MM.1S (cell line): ENCODE data around the gene P2RY6.

Experiments used
- DNase-seq: peaks from one replicate; pipeline ENCODE4 v3.0.0-alpha.2; 2015
- H2AFZ ChIP-seq: fragments of 300-600 bp; sonication (generic); 2 replicates; pipeline ENCODE4 v1.6.0; 2016; ENCODE audit warnings: antibody characterized with exemption, low read length
- H3F3A ChIP-seq: fragments of 300-600 bp; sonication (generic); 2 replicates; pipeline ENCODE4 v1.6.1; 2016; ENCODE audit warnings: mild to moderate bottlenecking, antibody characterized with exemption, low read length, moderate library complexity, mixed read lengths; ENCODE audit not compliant: insufficient read depth
- H3K27ac ChIP-seq: fragments of 300-600 bp; sonication (generic); 2 replicates; pipeline ENCODE4 v1.5.1; 2016; ENCODE audit warnings: mild to moderate bottlenecking, low read length
- H3K27me3 ChIP-seq: fragments of 300-600 bp; sonication (generic); replicated peaks from 2 replicates; pipeline ENCODE4 v1.6.0; 2016; ENCODE audit warnings: low read length; ENCODE audit not compliant: insufficient read depth
- H3K36me3 ChIP-seq: fragments of 300-600 bp; sonication (generic); replicated peaks from 2 replicates; pipeline ENCODE4 v1.6.1; 2016; ENCODE audit warnings: mild to moderate bottlenecking, low read length, mixed read lengths; ENCODE audit not compliant: insufficient read depth
- H3K4me1 ChIP-seq: fragments of 300-600 bp; sonication (generic); 2 replicates; pipeline ENCODE4 v1.6.1; 2016; ENCODE audit warnings: low read length, mixed read lengths
- H3K4me2 ChIP-seq: fragments of 300-600 bp; sonication (generic); 2 replicates; pipeline ENCODE4 v1.6.0; 2016; ENCODE audit warnings: low read depth, low read length
- H3K4me3 ChIP-seq: fragments of 300-600 bp; sonication (generic); 2 replicates; pipeline ENCODE4 v1.5.1; 2016; ENCODE audit warnings: low read length, mixed read lengths
- H3K79me2 ChIP-seq: fragments of 300-600 bp; sonication (generic); 2 replicates; pipeline ENCODE4 v1.6.1; 2016; ENCODE audit warnings: mixed run types, low read length, mixed read lengths
- H3K9ac ChIP-seq: fragments of 300-600 bp; sonication (generic); 2 replicates; pipeline ENCODE4 v1.6.1; 2016; ENCODE audit warnings: low read length, mixed read lengths
- H3K9me2 ChIP-seq: fragments of 300-600 bp; sonication (generic); replicated peaks from 2 replicates; pipeline ENCODE4 v1.6.1; 2016; ENCODE audit warnings: mild to moderate bottlenecking, low read length, mixed read lengths; ENCODE audit not compliant: insufficient read depth
- H3K9me3 ChIP-seq: fragments of 300-600 bp; sonication (generic); replicated peaks from 2 replicates; pipeline ENCODE4 v1.6.1; 2016; ENCODE audit warnings: mild to moderate bottlenecking, low read length, mixed read lengths; ENCODE audit not compliant: insufficient read depth
- H4K20me1 ChIP-seq: fragments of 300-600 bp; sonication (generic); 2 replicates; pipeline ENCODE4 v1.6.1; 2016; ENCODE audit warnings: mild to moderate bottlenecking, low read length, moderate library complexity, mixed read lengths; ENCODE audit not compliant: insufficient read depth
- CTCF ChIP-seq: fragments of 300-600 bp; sonication (generic); IDR thresholded peaks from 2 replicates; pipeline ENCODE4 v1.5.1; 2016; ENCODE audit warnings: antibody characterized with exemption, low read length, mixed read lengths
- EZH2 ChIP-seq: fragments of 300-600 bp; sonication (generic); optimal IDR thresholded peaks from 2 replicates; pipeline ENCODE3; 2017; ENCODE audit warnings: low read depth, mild to moderate bottlenecking, antibody characterized with exemption, low read length, mixed read lengths
- EZH2phosphoT487 ChIP-seq: fragments of 300-600 bp; sonication (generic); IDR thresholded peaks from 2 replicates; pipeline ENCODE4 v1.6.1; 2018; ENCODE audit warnings: antibody characterized with exemption, low read length

The P2RY6 gene

GRCh38 chr11:73310661-73311393, 38.7 kb downstream of the P2RY6 start:
- H3K27ac ChIP-seq, result no peak overlapping the region
- H3K4me3 ChIP-seq, result no peak overlapping the region
- no peak overlapping the region for H3K4me2 ChIP-seq
- H3K9me2 ChIP-seq, result no peaks in the 10 kb centered on the region
- no peak overlapping the region for H2AFZ ChIP-seq
- no peak for TF ChIP-seq CTCF
- TF ChIP-seq EZH2, result no peak
- no peak for TF ChIP-seq EZH2phosphoT487
- no peak overlapping the region for H3K9ac ChIP-seq
- H3K36me3 ChIP-seq, result no peaks in the 10 kb centered on the region
- no peaks in the 10 kb centered on the region; the same call in 1 of the 2 replicates for H3F3A ChIP-seq
- no peaks in the 10 kb centered on the region for H3K9me3 ChIP-seq
- H3K27me3 ChIP-seq, result peaks cover 6% of the 10 kb centered on the region; the same call in 1 of the 2 replicates
- no peak for DNase-seq
- H4K20me1 ChIP-seq, result no peaks in the 10 kb centered on the region
- H3K4me1 ChIP-seq, result peaks cover 5% of the 10 kb centered on the region; the same call in 1 of the 2 replicates
- H3K79me2 ChIP-seq, result no peaks in the 10 kb centered on the region

GRCh38 chr11:73311394-73311869, 39.3 kb downstream of the P2RY6 start:
- no peak for TF ChIP-seq CTCF
- TF ChIP-seq EZH2, result no peak
- Histone ChIP-seq H3K9ac (no peak overlapping the region), H3K27me3 (peaks cover 6% of the 10 kb centered on the region; the same call in 1 of the 2 replicates), H3K4me2 (no peak overlapping the region), H3K4me1 (peaks cover 5% of the 10 kb centered on the region; the same call in 1 of the 2 replicates), H3K4me3 (no peak overlapping the region), H3F3A (no peaks in the 10 kb centered on the region; the same call in 1 of the 2 replicates), H3K27ac (no peak overlapping the region), H3K9me2 (no peaks in the 10 kb centered on the region), H3K36me3 (no peaks in the 10 kb centered on the region), H2AFZ (no peak overlapping the region), H4K20me1 (no peaks in the 10 kb centered on the region), H3K9me3 (no peaks in the 10 kb centered on the region), H3K79me2 (no peaks in the 10 kb centered on the region)
- no peak for DNase-seq

- Histone ChIP-seq H3K36me3 (no peaks in the 10 kb centered on the region), H2AFZ (no peak overlapping the region), H4K20me1 (no peaks in the 10 kb centered on the region), H3K9me3 (no peaks in the 10 kb centered on the region), H3K79me2 (no peaks in the 10 kb centered on the region), H3K9ac (no peak overlapping the region), H3K27me3 (peaks cover 6% of the 10 kb centered on the region; the same call in 1 of the 2 replicates), H3F3A (no peaks in the 10 kb centered on the region; the same call in 1 of the 2 replicates), H3K4me3 (no peak overlapping the region), H3K27ac (no peak overlapping the region), H3K4me1 (peaks cover 5% of the 10 kb centered on the region; the same call in 1 of the 2 replicates), H3K9me2 (no peaks in the 10 kb centered on the region), H3K4me2 (no peak overlapping the region)
- TF ChIP-seq EZH2phosphoT487, result no peak
- no peak for TF ChIP-seq CTCF
- TF ChIP-seq EZH2, result no peak
- DNase-seq, result no peak
Measured at GRCh38 chr11:73312036-73312435, 39.9 kb downstream of the P2RY6 start.
